GM21390 (cell line): ENCODE data around the gene CLTCL1.

Experiments
- ATAC-seq: cut with Tn5 transposase; IDR thresholded peaks from one replicate; pipeline ENCODE4 v1.9.1; 2021; ENCODE audit not compliant: unreplicated experiment

Gene CLTCL1

GRCh38 chr22:19197997-19198865, 93.3 kb downstream of the CLTCL1 start:
- no peak for ATAC-seq

GRCh38 chr22:19196841-19197612, 94.5 kb downstream of the CLTCL1 start:
- no peak for ATAC-seq

- ATAC-seq, result no peak
Observed at GRCh38 chr22:19195796-19196731, 95.5 kb downstream of the CLTCL1 start.

GRCh38 chr22:19194766-19195536, 96.6 kb downstream of the CLTCL1 start:
- ATAC-seq, result no peak

GRCh38 chr22:19193879-19194278, 97.6 kb downstream of the CLTCL1 start:
- no peak for ATAC-seq

- no peak for ATAC-seq
Observed at GRCh38 chr22:19187716-19188563, 103.6 kb downstream of the CLTCL1 start.

- ATAC-seq, result no peak
Observed at GRCh38 chr22:19184276-19184997, 107.1 kb downstream of the CLTCL1 start.

DNA sequence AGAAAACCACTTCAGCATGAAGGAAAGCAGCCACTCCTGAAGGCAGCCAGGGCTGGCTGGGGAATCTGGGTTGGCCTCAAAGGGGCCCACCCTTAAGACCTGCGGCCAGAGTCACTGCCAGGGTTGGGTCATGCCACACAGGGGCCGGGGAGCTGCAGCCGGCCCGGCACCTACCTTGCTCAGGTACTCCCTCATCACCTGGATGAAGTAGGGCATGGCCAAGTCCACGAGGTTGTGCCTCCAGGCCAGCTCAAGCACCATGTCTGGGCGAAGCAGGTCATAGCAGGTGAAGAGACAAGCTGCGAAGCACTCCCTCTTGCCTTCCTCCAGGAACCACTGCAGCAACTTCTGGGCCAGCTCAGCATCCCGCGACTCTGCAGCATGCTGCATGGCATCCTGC, 108.3 kb downstream of the CLTCL1 start:
- ATAC-seq, result no peak

DNA sequence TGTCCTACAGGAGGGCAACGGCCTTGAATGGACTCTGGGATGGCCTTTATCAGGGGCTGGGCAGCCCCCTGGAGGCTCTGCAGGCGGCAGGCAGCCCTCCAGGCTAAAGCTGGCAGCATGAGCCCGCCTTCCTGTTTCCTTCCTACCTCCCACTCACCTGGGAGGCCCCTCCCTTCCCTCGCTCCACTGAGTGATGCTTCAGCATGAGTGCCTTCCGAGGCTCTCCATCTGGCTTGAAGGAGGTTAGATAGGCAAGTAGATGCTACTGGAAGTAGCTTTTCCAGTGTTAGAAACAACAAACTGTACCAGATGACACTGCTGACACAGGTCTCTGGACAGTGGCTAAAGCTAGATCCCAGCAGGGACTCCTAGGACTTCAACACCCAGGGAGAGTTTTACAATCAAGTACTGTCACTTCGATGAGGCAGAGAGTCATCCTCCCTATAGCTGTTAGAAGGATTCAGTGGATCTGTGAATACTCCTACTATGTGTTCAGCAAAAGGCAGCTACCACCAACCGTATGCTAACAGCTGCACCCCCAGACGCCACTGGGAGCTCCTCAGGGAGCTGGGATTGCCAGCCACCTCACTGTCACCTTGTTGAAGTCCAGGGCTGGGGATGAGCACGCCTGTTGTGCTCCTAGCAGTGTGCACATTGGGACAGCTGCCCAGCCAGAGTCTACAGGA, 108.9 kb downstream of the CLTCL1 start:
- no peak for ATAC-seq

DNA sequence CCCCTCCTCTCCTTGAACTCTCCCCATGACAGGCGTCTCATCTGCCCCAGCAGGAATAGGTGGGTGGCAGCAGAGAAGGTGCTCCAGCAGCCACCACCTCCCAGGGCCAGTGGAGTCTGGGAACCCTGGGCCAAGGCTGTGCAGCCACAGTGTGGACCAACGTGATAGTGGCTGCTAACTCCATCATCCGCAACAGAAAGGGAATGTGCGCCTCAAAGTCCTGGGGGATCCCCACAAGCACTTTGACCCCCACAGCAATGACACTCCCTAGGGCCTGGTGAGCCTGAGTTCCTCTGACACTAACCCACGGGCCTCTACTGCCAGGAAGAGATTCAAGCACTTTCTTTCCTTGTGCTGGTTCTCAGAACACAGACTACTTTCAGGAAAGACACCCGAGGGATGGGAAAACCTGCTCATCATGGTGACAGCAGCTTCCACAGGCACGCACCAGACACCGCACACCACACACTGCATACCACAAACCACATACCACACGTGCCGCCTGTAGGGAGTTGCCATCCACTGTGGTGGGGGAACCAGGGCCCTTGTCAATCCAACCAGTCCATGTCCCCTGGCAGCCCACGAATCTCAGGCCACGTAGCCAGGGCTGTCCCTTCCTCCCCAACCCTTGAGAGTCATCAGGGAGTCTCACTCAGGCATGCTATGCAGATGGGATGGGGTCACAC, 109.6 kb downstream of the CLTCL1 start:
- no peak for ATAC-seq

DNA sequence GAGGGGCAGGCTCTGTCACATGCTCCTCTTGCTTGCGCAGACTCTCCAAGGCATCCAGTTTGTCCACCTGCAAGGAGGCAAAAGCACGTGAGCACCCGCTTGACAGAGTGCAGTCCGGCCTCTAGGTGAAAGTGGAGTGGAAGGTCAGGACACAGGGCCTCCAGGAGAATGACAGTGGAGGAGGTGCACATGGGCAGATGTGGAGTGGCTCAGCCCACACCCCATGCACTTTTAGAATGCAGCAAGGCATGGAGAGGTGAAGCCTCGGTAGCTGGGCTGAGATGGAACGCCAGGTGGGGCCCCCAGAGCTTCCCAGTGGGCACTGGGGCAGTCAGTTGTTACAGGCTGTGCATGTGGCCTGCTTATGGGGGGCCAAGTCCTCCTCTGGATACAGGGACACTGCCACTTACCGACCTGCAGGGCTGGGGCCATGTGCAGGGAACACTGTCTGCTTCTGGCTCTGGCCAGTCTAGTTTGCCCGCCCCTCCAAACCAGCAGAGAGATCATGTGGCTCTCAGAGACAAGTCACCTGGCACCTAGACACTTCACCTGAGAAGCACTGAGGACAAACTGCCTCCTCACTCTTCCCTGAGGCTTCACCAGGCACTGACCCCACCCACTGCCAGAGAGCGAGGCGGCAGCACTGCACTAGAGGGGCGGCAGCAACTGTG, 110.6 kb downstream of the CLTCL1 start:
- ATAC-seq, result no peak

DNA sequence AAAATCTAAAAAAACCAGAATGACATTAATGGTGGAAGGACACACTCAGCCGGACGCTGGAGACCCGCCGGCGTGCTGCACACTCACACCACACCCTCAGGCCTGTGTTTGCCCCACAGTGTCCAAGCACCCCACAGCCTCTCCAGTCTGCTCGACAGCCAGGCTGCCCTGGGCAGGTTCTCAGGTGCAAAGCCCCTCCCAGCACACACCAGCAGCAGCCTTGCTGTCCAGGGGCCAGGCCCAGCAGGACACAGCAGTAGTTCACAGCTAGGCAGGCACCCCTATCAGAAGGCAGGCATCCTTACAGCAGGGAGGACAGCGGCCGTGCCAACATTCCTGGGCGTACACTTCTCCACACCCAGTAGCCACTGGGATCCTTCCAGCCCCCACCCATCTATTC, 111.3 kb downstream of the CLTCL1 start:
- no peak for ATAC-seq

GRCh38 chr22:19179497-19180048, 111.9 kb downstream of the CLTCL1 start:
- no peak for ATAC-seq

DNA sequence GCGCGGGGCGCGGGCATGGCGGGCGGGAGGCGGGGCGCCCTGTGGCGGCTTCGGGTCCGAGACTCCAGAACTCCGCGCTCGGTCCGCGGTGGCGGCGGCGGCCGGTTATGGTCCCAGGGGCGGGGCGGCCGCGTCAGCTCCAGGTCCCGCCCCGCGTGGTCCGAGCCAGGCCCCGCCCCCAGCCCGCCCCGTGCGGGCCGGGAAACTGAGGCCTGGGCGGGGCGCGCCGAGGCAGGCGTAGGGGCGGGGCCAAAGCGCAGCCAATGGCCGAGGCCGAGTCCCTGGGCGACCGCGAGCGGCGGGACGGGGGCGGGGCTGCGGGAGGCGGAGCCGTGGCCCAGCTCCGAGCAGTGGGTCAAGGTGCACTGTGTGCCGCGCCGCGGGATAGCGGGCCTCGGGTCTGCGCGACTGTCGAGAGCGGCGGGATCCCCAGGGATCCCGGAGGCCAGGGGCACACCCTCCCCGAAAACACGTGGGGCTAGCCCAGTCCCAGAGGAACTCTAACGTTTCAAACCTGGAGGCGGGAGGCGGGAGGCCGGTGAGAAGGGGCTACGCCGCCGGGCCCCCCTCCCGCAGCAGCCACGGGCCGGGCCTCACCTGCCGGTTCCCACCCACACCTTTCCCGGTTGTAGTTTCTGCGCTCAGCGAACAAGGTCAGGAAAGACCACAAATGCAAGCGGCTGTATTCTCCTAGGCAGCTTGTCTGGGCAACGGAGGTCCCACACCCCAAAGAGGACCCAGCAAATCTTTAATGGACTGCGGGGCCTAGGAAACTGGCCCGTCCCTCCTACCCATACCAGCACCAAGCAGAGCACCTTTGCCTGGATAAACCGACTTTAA, 112.6 kb downstream of the CLTCL1 start, which contains the start of gene SLC25A1:
SLC25A1 (minus strand) TSS at position 80 of the 840 bp plus-strand sequence; CDS start at position 17, 63 bp downstream.
- ATAC-seq, result peak; percentile 60

GRCh38 chr22:19178065-19178656, 113.4 kb downstream of the CLTCL1 start:
- ATAC-seq, result peak; percentile 37
